Tibial nerve (tissue), 4 donors: Measurements from ENCODE around the gene MDFI.

Experiments
- EP300 ChIP-seq, 2 donors: sonication (generic); formaldehyde crosslinking; IDR thresholded peaks; one replicate each; pipeline ENCODE4 v1.6.1; 2017; ENCODE audit warnings: antibody characterized with exemption in 2 of 2, mild to moderate bottlenecking in 1 of 2
- POLR2A ChIP-seq, 2 donors: fragments of 450-650 bp; IDR thresholded peaks; one replicate each; pipeline ENCODE4 v1.6.1; 2017; ENCODE audit warnings: antibody characterized with exemption in 2 of 2, mild to moderate bottlenecking in 2 of 2, moderate library complexity in 2 of 2
- TF ChIP-seq, protein P1 (sequence below), 5 experiments: fragments of 200-600 bp in 3 of 5; fragments of 450-650 bp in 2 of 5; sonication (generic) in 3 of 5; IDR thresholded peaks; one replicate each; pipeline ENCODE4 v1.5.1; 2016 to 2019; ENCODE audit warnings: antibody characterized with exemption in 5 of 5, mild to moderate bottlenecking in 3 of 5, moderate library complexity in 2 of 5

DNA sequence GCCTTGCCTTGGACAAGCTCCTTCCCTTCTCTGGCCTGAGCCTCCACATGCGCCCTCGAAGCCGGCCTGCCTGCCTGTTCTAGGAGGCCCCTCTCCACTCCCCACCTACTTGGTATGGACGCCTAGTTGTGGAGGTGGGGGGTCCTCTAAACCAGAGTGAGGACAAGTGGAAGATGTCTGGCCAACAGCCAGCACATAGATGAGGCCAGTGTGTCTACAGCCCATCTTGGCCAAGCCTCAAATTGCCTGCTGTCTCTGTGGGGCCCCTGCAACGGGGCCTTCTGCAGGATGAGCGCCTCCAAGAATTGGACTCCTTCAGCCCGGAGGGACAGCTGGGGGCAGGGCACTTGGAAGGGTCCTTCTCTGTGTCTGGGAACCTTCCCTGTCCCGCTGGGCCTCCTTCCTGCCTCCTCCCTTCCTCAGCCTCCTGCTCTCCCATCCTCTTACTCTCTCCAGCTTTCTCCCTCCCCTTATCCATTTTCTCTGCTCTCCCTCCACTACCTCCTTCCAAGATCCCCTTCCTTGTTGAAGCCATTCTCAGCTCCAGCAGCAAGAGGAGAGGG lies 1.6 kb downstream of the MDFI start:
- TF ChIP-seq EP300 (IDR thresholded peaks at IDR 0.05): no peak
- no peak for TF ChIP-seq POLR2A (IDR thresholded peaks at IDR 0.05)
- TF ChIP-seq, protein P1, sequence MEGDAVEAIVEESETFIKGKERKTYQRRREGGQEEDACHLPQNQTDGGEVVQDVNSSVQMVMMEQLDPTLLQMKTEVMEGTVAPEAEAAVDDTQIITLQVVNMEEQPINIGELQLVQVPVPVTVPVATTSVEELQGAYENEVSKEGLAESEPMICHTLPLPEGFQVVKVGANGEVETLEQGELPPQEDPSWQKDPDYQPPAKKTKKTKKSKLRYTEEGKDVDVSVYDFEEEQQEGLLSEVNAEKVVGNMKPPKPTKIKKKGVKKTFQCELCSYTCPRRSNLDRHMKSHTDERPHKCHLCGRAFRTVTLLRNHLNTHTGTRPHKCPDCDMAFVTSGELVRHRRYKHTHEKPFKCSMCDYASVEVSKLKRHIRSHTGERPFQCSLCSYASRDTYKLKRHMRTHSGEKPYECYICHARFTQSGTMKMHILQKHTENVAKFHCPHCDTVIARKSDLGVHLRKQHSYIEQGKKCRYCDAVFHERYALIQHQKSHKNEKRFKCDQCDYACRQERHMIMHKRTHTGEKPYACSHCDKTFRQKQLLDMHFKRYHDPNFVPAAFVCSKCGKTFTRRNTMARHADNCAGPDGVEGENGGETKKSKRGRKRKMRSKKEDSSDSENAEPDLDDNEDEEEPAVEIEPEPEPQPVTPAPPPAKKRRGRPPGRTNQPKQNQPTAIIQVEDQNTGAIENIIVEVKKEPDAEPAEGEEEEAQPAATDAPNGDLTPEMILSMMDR (IDR thresholded peaks at IDR 0.05): no peak
